ENCODE data around the gene ATP8A2. TPM values are rescaled to one million over a fixed set of nuclear protein-coding genes. Genes with fewer than 3 reads are reported as not detected.
A peak's percentile ranks its signal among the peaks of the same experiment; 100 is the strongest.

The ATP8A2 gene
- total RNA-seq, 1 experiment from 2014 or later, result not detected

- H3F3A ChIP-seq (ENCODE audit: insufficient read depth, low read depth), result no peaks in the 10 kb centered on the region
- H3K79me2 ChIP-seq (ENCODE audit: low read depth), result no peaks in the 10 kb centered on the region
- POLR2A ChIA-PET (ENCODE audit: unreplicated experiment), result interaction anchor here (0.7 kb wide), 1 partner anchor 93 kb away, joined by 7 read pairs; no protein-coding TSS in a partner anchor
- no peaks in the 10 kb centered on the region for H3K9me3 ChIP-seq (ENCODE audit: insufficient read depth, low read depth)
- H3K27me3 ChIP-seq (ENCODE audit: insufficient read depth, low read depth), result peaks cover 63% of the 10 kb centered on the region
- no peak overlapping the region for H2AFZ ChIP-seq
- H3K4me1 ChIP-seq (replicated peaks; ENCODE audit: insufficient read depth), result no peaks in the 10 kb centered on the region
- no peak overlapping the region for H3K4me2 ChIP-seq
- H3K9me2 ChIP-seq (ENCODE audit: insufficient read depth), result no peaks in the 10 kb centered on the region
- no peaks in the 10 kb centered on the region for H4K20me1 ChIP-seq (ENCODE audit: insufficient read depth)
- intact Hi-C loops (cut with micrococcal nuclease; ENCODE audit: unreplicated experiment), result loop anchor here (1.0 to 5.0 kb wide), 5 partner anchors 498 to 1356 kb away; no protein-coding TSS in a partner anchor
- CTCF ChIA-PET, result interaction anchor here (1.1 kb wide), 1 partner anchor 1124 kb away, joined by 5 read pairs; no protein-coding TSS in a partner anchor
- peak; percentile 84 for TF ChIP-seq CTCF (conservative IDR thresholded peaks at IDR 0.05)
- TF ChIP-seq EZH2 (IDR thresholded peaks at IDR 0.05; ENCODE audit: low read depth), result no peak
- no peak overlapping the region for H3K4me3 ChIP-seq
- no peak overlapping the region for H3K27ac ChIP-seq
- DNase-seq, result peak; percentile 39 to 47
- H3K36me3 ChIP-seq (ENCODE audit: low read depth), result no peaks in the 10 kb centered on the region
- BruUV-seq (replicated peaks), result no TSS peak
Measured at GRCh38 chr13:25574437-25575411, 202.9 kb downstream of the ATP8A2 start.

DNA sequence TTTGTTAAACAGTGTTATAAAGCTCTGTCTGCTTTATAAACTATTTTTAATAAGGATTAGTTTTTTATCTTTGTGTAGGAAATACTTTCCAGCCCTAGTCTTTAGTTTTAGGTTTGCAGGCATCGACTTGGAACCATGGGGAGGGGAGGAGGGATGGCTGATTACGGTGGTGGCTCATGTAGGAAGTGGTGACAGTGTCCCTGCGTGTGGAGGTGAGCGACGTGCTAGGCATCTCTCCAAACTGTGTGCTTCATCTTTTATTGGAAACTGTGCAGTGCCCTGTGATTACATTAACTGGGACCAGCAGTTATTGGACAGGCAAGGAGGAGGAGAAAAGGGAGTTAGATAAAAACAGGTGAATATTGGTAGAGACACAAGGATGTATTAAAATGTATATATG, 203.8 kb downstream of the ATP8A2 start:
- no TSS peak for BruUV-seq (replicated peaks)
- Histone ChIP-seq H3F3A (ENCODE audit: insufficient read depth, low read depth) (no peaks in the 10 kb centered on the region), H3K9me3 (ENCODE audit: insufficient read depth, low read depth) (no peaks in the 10 kb centered on the region), H2AFZ (no peak overlapping the region), H3K79me2 (ENCODE audit: low read depth) (no peaks in the 10 kb centered on the region), H3K9me2 (ENCODE audit: insufficient read depth) (no peaks in the 10 kb centered on the region), H3K4me1 (replicated peaks; ENCODE audit: insufficient read depth) (no peaks in the 10 kb centered on the region), H3K4me3 (no peak overlapping the region), H4K20me1 (ENCODE audit: insufficient read depth) (no peaks in the 10 kb centered on the region), H3K36me3 (ENCODE audit: low read depth) (no peaks in the 10 kb centered on the region), H3K4me2 (no peak overlapping the region), H3K27me3 (ENCODE audit: insufficient read depth, low read depth) (peaks cover 56% of the 10 kb centered on the region), H3K27ac (no peak overlapping the region)
- TF ChIP-seq EZH2 (IDR thresholded peaks at IDR 0.05; ENCODE audit: low read depth), result no peak
- intact Hi-C loops (cut with micrococcal nuclease; ENCODE audit: unreplicated experiment), result loop anchor here (2.0 kb wide), 1 partner anchor 1355 kb away; no protein-coding TSS in a partner anchor
- CTCF ChIA-PET, result no interaction called here
- POLR2A ChIA-PET (ENCODE audit: unreplicated experiment), result no interaction called here
- DNase-seq, result no peak

DNA sequence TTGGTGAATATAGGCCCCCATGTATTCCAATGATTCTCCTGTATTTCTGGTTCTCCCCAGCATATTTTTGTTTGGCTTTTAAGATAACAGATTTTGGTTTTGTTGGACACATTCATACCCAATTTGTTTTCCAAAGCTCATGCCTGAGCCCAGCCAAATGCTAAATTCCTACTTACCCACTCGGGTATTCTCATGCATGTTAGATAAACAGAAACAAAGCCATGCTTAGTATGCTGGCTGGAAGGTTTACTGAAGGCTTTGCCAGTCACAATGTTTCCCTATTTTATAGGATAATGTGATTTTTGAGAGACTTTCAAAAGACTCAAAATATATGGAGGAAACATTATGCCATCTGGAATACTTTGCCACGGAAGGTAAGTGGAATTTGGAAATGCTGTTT, 206.8 kb downstream of the ATP8A2 start:
- intact Hi-C loops (cut with micrococcal nuclease; ENCODE audit: unreplicated experiment), result no loop called here
- no peaks in the 10 kb centered on the region for H3K36me3 ChIP-seq (ENCODE audit: low read depth)
- TF ChIP-seq CTCF (conservative IDR thresholded peaks at IDR 0.05) (no peak), EZH2 (IDR thresholded peaks at IDR 0.05; ENCODE audit: low read depth) (no peak)
- no peak overlapping the region for H3K4me2 ChIP-seq
- H3K9me2 ChIP-seq (ENCODE audit: insufficient read depth), result no peaks in the 10 kb centered on the region
- H4K20me1 ChIP-seq (ENCODE audit: insufficient read depth), result no peaks in the 10 kb centered on the region
- H2AFZ ChIP-seq, result no peak overlapping the region
- H3K27ac ChIP-seq, result no peak overlapping the region
- ChIA-PET POLR2A (ENCODE audit: unreplicated experiment) (no interaction called here), CTCF (no interaction called here)
- no peaks in the 10 kb centered on the region for H3K9me3 ChIP-seq (ENCODE audit: insufficient read depth, low read depth)
- H3K4me3 ChIP-seq, result no peak overlapping the region
- no TSS peak for BruUV-seq (replicated peaks)
- no peaks in the 10 kb centered on the region for H3F3A ChIP-seq (ENCODE audit: insufficient read depth, low read depth)
- H3K4me1 ChIP-seq (replicated peaks; ENCODE audit: insufficient read depth), result no peaks in the 10 kb centered on the region
- H3K27me3 ChIP-seq (ENCODE audit: insufficient read depth, low read depth), result peaks cover 47% of the 10 kb centered on the region
- DNase-seq, result no peak
- H3K79me2 ChIP-seq (ENCODE audit: low read depth), result no peaks in the 10 kb centered on the region
